Measurements from ENCODE around the gene HIPK2. TPM values are rescaled to one million over a fixed set of nuclear protein-coding genes. Genes with fewer than 3 reads are reported as not detected.

HIPK2 gene
- total and polyA plus RNA-seq, 2 of the 4 experiments (the other 2 are of a cell fraction), result 22.0 to 27.1 TPM

DNA sequence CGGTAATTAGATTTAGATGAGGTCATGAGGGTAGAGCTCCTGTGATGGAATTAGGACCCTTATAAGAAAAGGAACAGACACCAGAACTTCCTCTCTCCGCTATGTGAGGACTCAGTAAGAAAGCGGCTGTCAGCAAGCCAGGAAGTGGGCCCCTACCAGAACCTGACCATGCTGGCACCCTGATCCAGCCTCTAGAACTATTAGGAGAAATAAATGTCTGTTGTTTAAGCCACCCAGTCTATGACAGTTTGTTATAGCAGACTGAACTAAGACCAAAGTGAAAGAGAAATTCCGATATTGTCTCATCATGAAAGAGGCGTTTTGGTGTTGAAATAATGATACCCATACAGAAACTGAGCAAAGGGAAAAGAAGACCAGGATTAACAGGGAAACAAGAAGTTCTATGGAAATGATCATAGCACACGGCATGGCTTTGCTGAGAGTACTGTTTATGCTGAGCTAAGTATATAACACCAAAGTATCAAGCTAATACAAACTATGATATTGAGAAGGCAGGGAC is 245.1 kb downstream of the HIPK2 start:
- no peak overlapping the region for H2BK20ac ChIP-seq (ENCODE audit: low read depth, low read length)
- no peaks in the 10 kb centered on the region for H3K36me3 ChIP-seq (ENCODE audit: control insufficient read depth, insufficient read depth, low read length)
- in situ Hi-C loops (cut with MboI; ENCODE audit: low sequenced_read_pairs) (no loop called here), dilution Hi-C loops (cut with HindIII; ENCODE audit: low sequenced_read_pairs, unreplicated experiment) (no loop called here), intact Hi-C loops (cut with micrococcal nuclease) (no loop called here)
- no peak overlapping the region for H4K8ac ChIP-seq (ENCODE audit: low read depth in 2 of 2, low read length in 2 of 2)
- 80% methylated on average over 1 of the region's 6 CpGs; no CpG with 5 or more reads in 1 of the 2 experiments for WGBS, 2 experiments (ENCODE audit: extremely low coverage in 2 of 2, insufficient read length in 1 of 2)
- H3K56ac ChIP-seq (ENCODE audit: extremely low read depth, insufficient read depth, low read length), result no peak overlapping the region
- no peaks in the 10 kb centered on the region for H4K20me1 ChIP-seq (ENCODE audit: insufficient read depth, low read length)
- no peak overlapping the region for H2BK5ac ChIP-seq (ENCODE audit: low read depth, low read length, poor library complexity, severe bottlenecking)
- H3K4me1 ChIP-seq (ENCODE audit: control insufficient read depth, insufficient read depth, low read length), result no peaks in the 10 kb centered on the region
- ATAC-seq (ENCODE audit: low read depth), result no peak
- CTCF ChIA-PET, result no interaction called here
- H2AK9ac ChIP-seq (replicated peaks; ENCODE audit: low read depth, low read length, poor library complexity), result no peak overlapping the region
- no peak for DNase-seq
- H3K23ac ChIP-seq (ENCODE audit: low read depth, low read length), result no peak overlapping the region
- no peak overlapping the region for H3K9ac ChIP-seq (ENCODE audit: low read depth, low read length)
- H4K91ac ChIP-seq (ENCODE audit: insufficient read depth, low read depth, low read length), result no peak overlapping the region
- H3K18ac ChIP-seq (ENCODE audit: low read depth, low read length), result no peak overlapping the region
- H3K27me3 ChIP-seq (ENCODE audit: control insufficient read depth, insufficient read depth, low read length), result peaks cover 27% of the 10 kb centered on the region
- POLR2A ChIA-PET (ENCODE audit: unreplicated experiment), result no interaction called here
- no peak overlapping the region for H3K4me3 ChIP-seq (ENCODE audit: insufficient read depth, low read depth, low read length)
- H3K4ac ChIP-seq (ENCODE audit: low read depth, low read length), result no peak overlapping the region
- no peak overlapping the region for H3K14ac ChIP-seq (replicated peaks; ENCODE audit: low read depth, low read length)
- no peak overlapping the region for H3K27ac ChIP-seq (ENCODE audit: insufficient read depth, low read length)
- H2AK5ac ChIP-seq (ENCODE audit: low read depth, low read length), result no peak overlapping the region
- H2BK120ac ChIP-seq (ENCODE audit: low read depth, low read length), result no peak overlapping the region
- no peak overlapping the region for H2BK15ac ChIP-seq (ENCODE audit: low read depth, low read length)
- TF ChIP-seq NFE2L2 (IDR thresholded peaks at IDR 0.05; ENCODE audit: low read depth, low read length) (no peak), CEBPB (IDR thresholded peaks at IDR 0.05; ENCODE audit: low read depth, low read length) (no peak), BHLHE40 (IDR thresholded peaks at IDR 0.05; ENCODE audit: low read depth, low read length) (no peak), RCOR1 (IDR thresholded peaks at IDR 0.05; ENCODE audit: insufficient replicate concordance, low read length) (no peak), CHD1 (IDR thresholded peaks at IDR 0.05; ENCODE audit: low read depth, low read length) (no peak), MAFK (IDR thresholded peaks at IDR 0.05; ENCODE audit: low read depth, low read length) (no peak), RFX5 (IDR thresholded peaks at IDR 0.05; ENCODE audit: low read depth, low read length) (no peak), POLR2A (IDR thresholded peaks at IDR 0.05; ENCODE audit: low read depth, low read length) (no peak)
- TF ChIP-seq, protein P1, sequence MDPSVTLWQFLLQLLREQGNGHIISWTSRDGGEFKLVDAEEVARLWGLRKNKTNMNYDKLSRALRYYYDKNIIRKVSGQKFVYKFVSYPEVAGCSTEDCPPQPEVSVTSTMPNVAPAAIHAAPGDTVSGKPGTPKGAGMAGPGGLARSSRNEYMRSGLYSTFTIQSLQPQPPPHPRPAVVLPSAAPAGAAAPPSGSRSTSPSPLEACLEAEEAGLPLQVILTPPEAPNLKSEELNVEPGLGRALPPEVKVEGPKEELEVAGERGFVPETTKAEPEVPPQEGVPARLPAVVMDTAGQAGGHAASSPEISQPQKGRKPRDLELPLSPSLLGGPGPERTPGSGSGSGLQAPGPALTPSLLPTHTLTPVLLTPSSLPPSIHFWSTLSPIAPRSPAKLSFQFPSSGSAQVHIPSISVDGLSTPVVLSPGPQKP (IDR thresholded peaks at IDR 0.05; ENCODE audit: borderline replicate concordance, low read depth, low read length), result no peak
- H2AFZ ChIP-seq (replicated peaks; ENCODE audit: low read length, poor library complexity), result no peak overlapping the region
- no peaks in the 10 kb centered on the region for H3K79me1 ChIP-seq (ENCODE audit: low read depth in 1 of 2, low read length in 2 of 2)
- H4K5ac ChIP-seq (ENCODE audit: low read depth, low read length), result no peak overlapping the region
- no peaks in the 10 kb centered on the region; the same call in 1 of the 2 replicates for H3K9me3 ChIP-seq (ENCODE audit: control insufficient read depth, insufficient read depth, low read length)
- no peaks in the 10 kb centered on the region for H3K9me1 ChIP-seq (ENCODE audit: insufficient read depth, low read length)
- BruUV-seq (replicated peaks), result no TSS peak
- no peak overlapping the region for H3K4me2 ChIP-seq (ENCODE audit: low read depth, low read length)

All from IMR-90 (cell line).